Mucosa of gallbladder (tissue), 1 donor: ENCODE measurements around the gene PTPRB. TPM values are rescaled to one million over a fixed set of nuclear protein-coding genes. Genes with fewer than 3 reads are reported as not detected.
"Not testable (repeated sequence)": the region's sequence is repeated elsewhere in the genome, so short reads cannot be mapped to it uniquely, and the experiment has no call there.

Source experiments
- DNase-seq: peaks from one replicate; pipeline ENCODE4 v3.0.0-alpha.2; 2020; ENCODE audit warnings: low spot score
- total RNA-seq: library from RNA; stranded (reverse); gene quantifications from one replicate; pipeline ENCODE4 v1.2.1, GENCODE V29; 2021
- donor health status: DM: no; HTN: no; CAD: no.

PTPRB gene
- total RNA-seq, 1 donor from 2014 or later, result 26.0 TPM

GRCh38 chr12:70540996-70541395, 96.2 kb downstream of the PTPRB start:
- DNase-seq, result no peak

GRCh38 chr12:70536650-70537049, 100.6 kb downstream of the PTPRB start:
- DNase-seq, result no peak

- no peak for DNase-seq
These were observed 101.3 kb downstream of the PTPRB start for GRCh38 chr12:70535896-70536374.

- no peak for DNase-seq
These were observed 102.8 kb downstream of the PTPRB start for GRCh38 chr12:70534466-70534865.

- no peak for DNase-seq
These were observed 107.6 kb downstream of the PTPRB start for GRCh38 chr12:70529647-70530046.

- DNase-seq, result no peak
These were observed 116.4 kb downstream of the PTPRB start for GRCh38 chr12:70520847-70521246.

GRCh38 chr12:70513426-70513825, 123.8 kb downstream of the PTPRB start:
- DNase-seq, result no peak

- no peak for DNase-seq
These were observed 129.1 kb downstream of the PTPRB start for GRCh38 chr12:70508178-70508577.

- no peak for DNase-seq
These were observed 129.8 kb downstream of the PTPRB start for GRCh38 chr12:70507442-70507841.

- no peak for DNase-seq
These were observed 139.7 kb downstream of the PTPRB start for GRCh38 chr12:70497508-70497907.

- DNase-seq, result not testable (repeated sequence)
These were observed 144.3 kb downstream of the PTPRB start for GRCh38 chr12:70492904-70493303.

- not testable (repeated sequence) for DNase-seq
These were observed 146.3 kb downstream of the PTPRB start for GRCh38 chr12:70490928-70491327.

GRCh38 chr12:70487440-70487839, 149.8 kb downstream of the PTPRB start:
- DNase-seq, result no peak

GRCh38 chr12:70486588-70486987, 150.6 kb downstream of the PTPRB start:
- no peak for DNase-seq

- DNase-seq, result no peak
These were observed 151.5 kb downstream of the PTPRB start for GRCh38 chr12:70485704-70486103.

GRCh38 chr12:70484464-70484863, 152.8 kb downstream of the PTPRB start:
- DNase-seq, result no peak

- no peak for DNase-seq
These were observed 154.5 kb downstream of the PTPRB start for GRCh38 chr12:70482764-70483163.

GRCh38 chr12:70469221-70469820, 167.9 kb downstream of the PTPRB start:
- no peak for DNase-seq

- no peak for DNase-seq
These were observed 168.5 kb downstream of the PTPRB start for GRCh38 chr12:70468741-70469140.

GRCh38 chr12:70467918-70468733, 169.1 kb downstream of the PTPRB start:
- DNase-seq, result no peak

- no peak for DNase-seq
These were observed 169.8 kb downstream of the PTPRB start for GRCh38 chr12:70467476-70467875.

- DNase-seq, result no peak
These were observed 170.5 kb downstream of the PTPRB start for GRCh38 chr12:70466753-70467152.
